HepG2 (cell line): Measurements from ENCODE around the gene CNPY4. TPM values are rescaled to one million over a fixed set of nuclear protein-coding genes. Genes with fewer than 3 reads are reported as not detected.

Source experiments
- FOXP4 ChIP-seq: sonication (generic); formaldehyde crosslinking; IDR thresholded peaks from 2 replicates; pipeline ENCODE4 v1.4.0; 2020; ENCODE audit warnings: missing genetic modification reagents
- HDAC2 ChIP-seq: sonication (generic); formaldehyde crosslinking; IDR thresholded peaks from 2 replicates; pipeline ENCODE4 v1.4.0; 2020; ENCODE audit warnings: missing genetic modification reagents
- PATZ1 ChIP-seq: sonication (generic); formaldehyde crosslinking; IDR thresholded peaks from 2 replicates; pipeline ENCODE4 v1.4.0; 2020; ENCODE audit warnings: missing genetic modification reagents
- PREB ChIP-seq: sonication (generic); formaldehyde crosslinking; IDR thresholded peaks from 2 replicates; pipeline ENCODE4 v1.4.0; 2020; ENCODE audit warnings: missing genetic modification reagents
- RBM22 ChIP-seq: fragments of 200-400 bp; formaldehyde crosslinking; optimal IDR thresholded peaks from 2 replicates; pipeline ENCODE3; 2017; ENCODE audit warnings: mild to moderate bottlenecking, low read length, moderate library complexity
- RERE ChIP-seq: IDR thresholded peaks from 2 replicates; pipeline ENCODE4 v1.6.1; 2016; ENCODE audit warnings: low read depth, missing genetic modification reagents, missing compliant biosample characterization
- ZNF264 ChIP-seq: sonication (generic); formaldehyde crosslinking; IDR thresholded peaks from 2 replicates; pipeline ENCODE4 v1.4.0; 2020; ENCODE audit warnings: missing genetic modification reagents
- ZNF543 ChIP-seq: sonication (generic); formaldehyde crosslinking; IDR thresholded peaks from 2 replicates; pipeline ENCODE4 v1.4.0; 2020; ENCODE audit warnings: mild to moderate bottlenecking, missing genetic modification reagents
- ZNF574 ChIP-seq: sonication (generic); formaldehyde crosslinking; IDR thresholded peaks from 2 replicates; pipeline ENCODE4 v1.4.0; 2020; ENCODE audit warnings: missing genetic modification reagents
- polyA plus RNA-seq, 8 experiments: library from polyadenylated mRNA; depleted of rRNA in 3 of 8; stranded (reverse) in 7 of 8; unstranded in 1 of 8; fragments of >200 nt; fragmentation: Illumina TruSeq in 4 of 8; extraction: Trizol in 4 of 8; gene quantifications; 2 replicates each; pipeline versions ENCODE4 v1.2.1 to v1.2.3, GENCODE V29; 2011 to 2016; ENCODE audit warnings: low read depth in 4 of 8, missing spikeins in 1 of 8, mixed read lengths in 1 of 8; ENCODE audit not compliant: insufficient read depth in 1 of 8
- total RNA-seq, 5 experiments: library from RNA; depleted of rRNA; stranded (reverse); fragments of >200 nt; fragmentation: Illumina TruSeq; extraction: Trizol; gene quantifications; 2 replicates each; pipeline ENCODE4 v1.2.3, GENCODE V29; 2016; ENCODE audit warnings: low read depth in 1 of 5

Gene CNPY4
- total and polyA plus RNA-seq, 2 of the 13 experiments (the other 11 are each of a cell fraction or from before 2014, with no cell fraction given): 6.2 to 12.7 TPM

GRCh38 chr7:100079024-100079560 is 40.3 kb upstream of the CNPY4 start (continued):
- peak; percentile 94 for TF ChIP-seq ZNF574 (CRISPR knock-in tag)
- no peak for TF ChIP-seq ZNF264 (CRISPR knock-in tag)
- TF ChIP-seq FOXP4 (CRISPR knock-in tag): peak; percentile 88
- TF ChIP-seq RERE (CRISPR knock-in tag): 0 out of 2 replicates have a peak, but pooled peaks have one; percentile 16
- peak; percentile 72 for TF ChIP-seq PATZ1
- TF ChIP-seq RBM22: peak; percentile 49
- TF ChIP-seq ZNF543 (CRISPR knock-in tag): 0 out of 2 replicates have a peak, but pooled peaks have one; percentile 54
- TF ChIP-seq HDAC2: peak; percentile 66; the same call in 1 of the 2 replicates
- no peak for TF ChIP-seq PREB (CRISPR knock-in tag)
- TF ChIP-seq, all 625 proteins: peak for 118
